GM10266 (cell line): ENCODE data around the gene AFP.

Source experiments
- DNase-seq: peaks from one replicate; pipeline ENCODE4 v3.0.0; 2012; ENCODE audit errors: extremely low spot score
- CTCF ChIP-seq: IDR thresholded peaks from 2 replicates; pipeline ENCODE4 v1.5.1; 2012; ENCODE audit warnings: mild to moderate bottlenecking, low read depth; ENCODE audit not compliant: control insufficient read depth, insufficient read depth; ENCODE audit errors: missing control alignments

The AFP gene

GRCh38 chr4:73485596-73485995, 49.6 kb downstream of the AFP start:
- no peak for TF ChIP-seq CTCF
- no peak for DNase-seq

GRCh38 chr4:73486497-73486896, 50.5 kb downstream of the AFP start:
- no peak for TF ChIP-seq CTCF
- DNase-seq: no peak

GRCh38 chr4:73487233-73487632, 51.2 kb downstream of the AFP start:
- no peak for DNase-seq
- no peak for TF ChIP-seq CTCF

GRCh38 chr4:73499996-73500765, 64.2 kb downstream of the AFP start:
- DNase-seq: no peak
- no peak for TF ChIP-seq CTCF

GRCh38 chr4:73501664-73502265, 65.7 kb downstream of the AFP start:
- no peak for TF ChIP-seq CTCF
- no peak for DNase-seq

- TF ChIP-seq CTCF: no peak
Measured at GRCh38 chr4:73505567-73505966, 69.5 kb downstream of the AFP start.

More at GRCh38 chr4:73505567-73505966, 69.5 kb downstream of the AFP start:
- DNase-seq: no peak
